GM23248 (cell line): ENCODE data around the gene ALG14.

Experiments
- EZH2 ChIP-seq: fragments of 200-600 bp; sonication (generic); IDR thresholded peaks from 2 replicates; pipeline ENCODE4 v1.6.1; 2018; ENCODE audit warnings: antibody characterized with exemption, mild to moderate bottlenecking; ENCODE audit not compliant: insufficient read depth, poor library complexity, severe bottlenecking
- EZH2phosphoT487 ChIP-seq: fragments of 200-600 bp; sonication (generic); IDR thresholded peaks from 2 replicates; pipeline ENCODE4 v1.6.1; 2018; ENCODE audit warnings: antibody characterized with exemption, moderate library complexity, mild to moderate bottlenecking, low read depth; ENCODE audit not compliant: insufficient read depth

DNA sequence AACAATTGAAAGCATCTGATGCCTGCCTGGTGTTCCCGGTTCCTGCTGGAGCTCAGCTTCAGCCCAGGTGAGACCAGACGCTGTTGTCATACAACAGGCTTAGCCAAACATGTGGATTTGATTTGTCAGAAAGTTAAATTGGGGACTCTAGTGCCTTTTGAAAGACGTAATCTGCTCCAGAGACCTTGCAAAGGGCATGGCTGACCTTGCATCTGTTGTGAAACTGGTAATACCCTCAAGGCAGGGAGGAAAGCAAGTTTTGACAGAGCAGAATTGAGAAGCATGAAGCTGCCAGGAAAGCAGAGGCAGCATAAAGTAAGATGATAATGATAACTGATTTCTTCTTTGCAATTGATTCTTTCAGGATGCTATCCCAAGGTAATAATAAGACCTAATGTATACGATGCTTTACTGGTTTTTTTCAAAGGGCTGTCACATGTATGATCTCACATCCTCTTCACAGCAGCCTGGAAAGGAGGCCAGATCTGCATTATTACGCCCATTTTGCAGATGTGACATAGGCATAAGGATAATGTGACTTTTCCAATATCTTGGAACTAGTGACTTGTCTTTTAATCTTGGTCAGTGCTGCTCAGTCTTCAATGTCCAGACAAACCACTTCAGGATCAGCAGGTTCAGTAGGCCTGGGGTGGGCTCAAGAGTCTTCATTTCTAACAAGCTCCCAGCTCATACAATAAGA lies 121.1 kb downstream of the ALG14 start:
- no peak for TF ChIP-seq EZH2
- TF ChIP-seq EZH2phosphoT487, result no peak
